WTC11 (cell line): ENCODE results near the gene GPR18. TPM values are rescaled to one million over a fixed set of nuclear protein-coding genes. Genes with fewer than 3 reads are reported as not detected.

Experiments used
- ATF1 ChIP-seq: sonication (generic); formaldehyde crosslinking; IDR thresholded peaks from 2 replicates; pipeline ENCODE4 v1.8.1; 2023; ENCODE audit warnings: mild to moderate bottlenecking, moderate library complexity, missing genetic modification reagents
- FOXK1 ChIP-seq: sonication (generic); formaldehyde crosslinking; IDR thresholded peaks from 2 replicates; pipeline ENCODE4 v1.8.0; 2022; ENCODE audit warnings: mild to moderate bottlenecking, moderate library complexity, missing genetic modification reagents
- GRHL2 ChIP-seq: fragments of 250-450 bp; sonication (Bioruptor Pico); IDR thresholded peaks from 2 replicates; pipeline ENCODE4 v1.8.0; 2022; ENCODE audit warnings: mild to moderate bottlenecking, moderate library complexity; ENCODE audit not compliant: insufficient replicate concordance, severe bottlenecking
- GTF2I ChIP-seq: fragments of 250-450 bp; sonication (Bioruptor Pico); conservative IDR thresholded peaks from 2 replicates; pipeline ENCODE4 v1.4.0; 2021; ENCODE audit warnings: mild to moderate bottlenecking
- IRF2 ChIP-seq: sonication (generic); formaldehyde crosslinking; IDR thresholded peaks from 2 replicates; pipeline ENCODE4 v1.8.0; 2022; ENCODE audit warnings: low read depth, missing genetic modification reagents, borderline replicate concordance
- MYBL2 ChIP-seq: sonication (generic); formaldehyde crosslinking; IDR thresholded peaks from 2 replicates; pipeline ENCODE4 v1.8.1; 2023; ENCODE audit warnings: mild to moderate bottlenecking, moderate library complexity, missing genetic modification reagents
- NFYB ChIP-seq: sonication (generic); formaldehyde crosslinking; conservative IDR thresholded peaks from 2 replicates; pipeline ENCODE4 v1.8.0; 2022; ENCODE audit warnings: low read depth, missing genetic modification reagents
- SMAD4 ChIP-seq: sonication (generic); formaldehyde crosslinking; IDR thresholded peaks from 2 replicates; pipeline ENCODE4 v1.8.0; 2022; ENCODE audit warnings: mild to moderate bottlenecking, missing genetic modification reagents
- ZNF263 ChIP-seq: sonication (generic); formaldehyde crosslinking; IDR thresholded peaks from 2 replicates; pipeline ENCODE4 v1.8.1; 2022; ENCODE audit warnings: low read depth, mild to moderate bottlenecking, moderate library complexity, missing genetic modification reagents
- ZNF317 ChIP-seq: sonication (generic); formaldehyde crosslinking; IDR thresholded peaks from 2 replicates; pipeline ENCODE4 v1.8.1; 2023; ENCODE audit warnings: low read depth, mild to moderate bottlenecking, moderate library complexity, missing genetic modification reagents, borderline replicate concordance
- total RNA-seq: library from RNA; stranded (reverse); gene quantifications from 3 replicates; pipeline ENCODE4 v1.2.3, GENCODE V29; 2021
- TF ChIP-seq, protein P1 (sequence below): sonication (generic); formaldehyde crosslinking; IDR thresholded peaks from 2 replicates; pipeline ENCODE4 v1.8.1; 2023; ENCODE audit warnings: mild to moderate bottlenecking, missing genetic modification reagents, borderline replicate concordance
- TF ChIP-seq, protein P2 (sequence below): sonication (generic); formaldehyde crosslinking; IDR thresholded peaks from 2 replicates; pipeline ENCODE4 v1.8.1; 2022; ENCODE audit warnings: mild to moderate bottlenecking, moderate library complexity, missing genetic modification reagents
- TF ChIP-seq, protein P3 (sequence below): fragments of 250-450 bp; sonication (Bioruptor Pico); IDR thresholded peaks from 2 replicates; pipeline ENCODE4 v1.9.0; 2021; ENCODE audit warnings: mild to moderate bottlenecking, borderline replicate concordance
- TF ChIP-seq, protein P4 (sequence below): sonication (generic); formaldehyde crosslinking; IDR thresholded peaks from 2 replicates; pipeline ENCODE4 v1.8.0; 2023; ENCODE audit warnings: mild to moderate bottlenecking, missing genetic modification reagents
- TF ChIP-seq, protein P5 (sequence below): sonication (generic); formaldehyde crosslinking; IDR thresholded peaks from 2 replicates; pipeline ENCODE4 v1.8.1; 2023; ENCODE audit warnings: mild to moderate bottlenecking, missing genetic modification reagents, moderate library complexity
- TF ChIP-seq, protein P6 (sequence below): fragments of 250-450 bp; sonication (Bioruptor Pico); IDR thresholded peaks from 2 replicates; pipeline ENCODE4 v1.9.0; 2021; ENCODE audit warnings: mild to moderate bottlenecking

GPR18 gene
- total RNA-seq, 1 experiment from 2014 or later = 0.09 TPM

DNA sequence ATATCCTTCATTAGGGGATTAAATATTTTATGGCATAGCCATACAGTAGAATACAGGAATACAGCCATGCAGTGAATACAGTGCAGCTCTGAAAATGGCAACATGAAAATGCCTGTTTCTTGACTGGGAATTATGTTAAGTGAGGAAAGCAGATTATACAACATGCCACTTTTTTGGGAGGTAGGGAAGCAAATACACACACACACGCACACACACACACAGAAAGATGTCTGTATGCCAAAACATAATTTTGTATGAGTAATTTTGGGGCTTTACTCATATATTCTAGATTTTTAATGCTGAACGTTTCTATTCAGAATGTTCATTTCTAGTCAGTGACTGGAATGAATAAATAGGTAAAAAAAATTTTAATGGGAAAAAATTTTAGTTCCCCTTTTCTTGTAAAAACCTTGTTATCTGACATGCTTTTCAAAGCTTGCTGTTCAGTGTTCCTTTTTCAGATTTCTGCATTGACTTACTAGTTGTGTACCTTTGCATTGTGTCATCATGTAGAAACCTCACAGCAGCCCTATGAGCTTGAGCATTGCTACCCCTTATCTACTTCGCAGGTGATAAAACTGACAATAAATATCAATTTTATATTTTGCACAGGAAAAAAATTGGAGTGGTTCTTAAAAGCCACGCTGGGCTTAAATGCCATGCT, 41.2 kb upstream of the GPR18 start (continued):
- TF ChIP-seq, protein P1, sequence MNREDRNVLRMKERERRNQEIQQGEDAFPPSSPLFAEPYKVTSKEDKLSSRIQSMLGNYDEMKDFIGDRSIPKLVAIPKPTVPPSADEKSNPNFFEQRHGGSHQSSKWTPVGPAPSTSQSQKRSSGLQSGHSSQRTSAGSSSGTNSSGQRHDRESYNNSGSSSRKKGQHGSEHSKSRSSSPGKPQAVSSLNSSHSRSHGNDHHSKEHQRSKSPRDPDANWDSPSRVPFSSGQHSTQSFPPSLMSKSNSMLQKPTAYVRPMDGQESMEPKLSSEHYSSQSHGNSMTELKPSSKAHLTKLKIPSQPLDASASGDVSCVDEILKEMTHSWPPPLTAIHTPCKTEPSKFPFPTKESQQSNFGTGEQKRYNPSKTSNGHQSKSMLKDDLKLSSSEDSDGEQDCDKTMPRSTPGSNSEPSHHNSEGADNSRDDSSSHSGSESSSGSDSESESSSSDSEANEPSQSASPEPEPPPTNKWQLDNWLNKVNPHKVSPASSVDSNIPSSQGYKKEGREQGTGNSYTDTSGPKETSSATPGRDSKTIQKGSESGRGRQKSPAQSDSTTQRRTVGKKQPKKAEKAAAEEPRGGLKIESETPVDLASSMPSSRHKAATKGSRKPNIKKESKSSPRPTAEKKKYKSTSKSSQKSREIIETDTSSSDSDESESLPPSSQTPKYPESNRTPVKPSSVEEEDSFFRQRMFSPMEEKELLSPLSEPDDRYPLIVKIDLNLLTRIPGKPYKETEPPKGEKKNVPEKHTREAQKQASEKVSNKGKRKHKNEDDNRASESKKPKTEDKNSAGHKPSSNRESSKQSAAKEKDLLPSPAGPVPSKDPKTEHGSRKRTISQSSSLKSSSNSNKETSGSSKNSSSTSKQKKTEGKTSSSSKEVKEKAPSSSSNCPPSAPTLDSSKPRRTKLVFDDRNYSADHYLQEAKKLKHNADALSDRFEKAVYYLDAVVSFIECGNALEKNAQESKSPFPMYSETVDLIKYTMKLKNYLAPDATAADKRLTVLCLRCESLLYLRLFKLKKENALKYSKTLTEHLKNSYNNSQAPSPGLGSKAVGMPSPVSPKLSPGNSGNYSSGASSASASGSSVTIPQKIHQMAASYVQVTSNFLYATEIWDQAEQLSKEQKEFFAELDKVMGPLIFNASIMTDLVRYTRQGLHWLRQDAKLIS (CRISPR knock-in tag) = no peak
- TF ChIP-seq, protein P2, sequence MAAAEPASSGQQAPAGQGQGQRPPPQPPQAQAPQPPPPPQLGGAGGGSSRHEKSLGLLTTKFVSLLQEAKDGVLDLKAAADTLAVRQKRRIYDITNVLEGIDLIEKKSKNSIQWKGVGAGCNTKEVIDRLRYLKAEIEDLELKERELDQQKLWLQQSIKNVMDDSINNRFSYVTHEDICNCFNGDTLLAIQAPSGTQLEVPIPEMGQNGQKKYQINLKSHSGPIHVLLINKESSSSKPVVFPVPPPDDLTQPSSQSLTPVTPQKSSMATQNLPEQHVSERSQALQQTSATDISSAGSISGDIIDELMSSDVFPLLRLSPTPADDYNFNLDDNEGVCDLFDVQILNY = no peak
- TF ChIP-seq FOXK1 = no peak
- no peak for TF ChIP-seq GTF2I (CRISPR knock-in tag)
- no peak for TF ChIP-seq ZNF263 (CRISPR knock-in tag)
- TF ChIP-seq MYBL2 (CRISPR knock-in tag) = no peak
- no peak for TF ChIP-seq IRF2
- no peak for TF ChIP-seq SMAD4 (CRISPR knock-in tag)
- TF ChIP-seq NFYB (CRISPR knock-in tag) = no peak
- no peak for TF ChIP-seq ZNF317 (CRISPR knock-in tag)
- TF ChIP-seq, protein P3, sequence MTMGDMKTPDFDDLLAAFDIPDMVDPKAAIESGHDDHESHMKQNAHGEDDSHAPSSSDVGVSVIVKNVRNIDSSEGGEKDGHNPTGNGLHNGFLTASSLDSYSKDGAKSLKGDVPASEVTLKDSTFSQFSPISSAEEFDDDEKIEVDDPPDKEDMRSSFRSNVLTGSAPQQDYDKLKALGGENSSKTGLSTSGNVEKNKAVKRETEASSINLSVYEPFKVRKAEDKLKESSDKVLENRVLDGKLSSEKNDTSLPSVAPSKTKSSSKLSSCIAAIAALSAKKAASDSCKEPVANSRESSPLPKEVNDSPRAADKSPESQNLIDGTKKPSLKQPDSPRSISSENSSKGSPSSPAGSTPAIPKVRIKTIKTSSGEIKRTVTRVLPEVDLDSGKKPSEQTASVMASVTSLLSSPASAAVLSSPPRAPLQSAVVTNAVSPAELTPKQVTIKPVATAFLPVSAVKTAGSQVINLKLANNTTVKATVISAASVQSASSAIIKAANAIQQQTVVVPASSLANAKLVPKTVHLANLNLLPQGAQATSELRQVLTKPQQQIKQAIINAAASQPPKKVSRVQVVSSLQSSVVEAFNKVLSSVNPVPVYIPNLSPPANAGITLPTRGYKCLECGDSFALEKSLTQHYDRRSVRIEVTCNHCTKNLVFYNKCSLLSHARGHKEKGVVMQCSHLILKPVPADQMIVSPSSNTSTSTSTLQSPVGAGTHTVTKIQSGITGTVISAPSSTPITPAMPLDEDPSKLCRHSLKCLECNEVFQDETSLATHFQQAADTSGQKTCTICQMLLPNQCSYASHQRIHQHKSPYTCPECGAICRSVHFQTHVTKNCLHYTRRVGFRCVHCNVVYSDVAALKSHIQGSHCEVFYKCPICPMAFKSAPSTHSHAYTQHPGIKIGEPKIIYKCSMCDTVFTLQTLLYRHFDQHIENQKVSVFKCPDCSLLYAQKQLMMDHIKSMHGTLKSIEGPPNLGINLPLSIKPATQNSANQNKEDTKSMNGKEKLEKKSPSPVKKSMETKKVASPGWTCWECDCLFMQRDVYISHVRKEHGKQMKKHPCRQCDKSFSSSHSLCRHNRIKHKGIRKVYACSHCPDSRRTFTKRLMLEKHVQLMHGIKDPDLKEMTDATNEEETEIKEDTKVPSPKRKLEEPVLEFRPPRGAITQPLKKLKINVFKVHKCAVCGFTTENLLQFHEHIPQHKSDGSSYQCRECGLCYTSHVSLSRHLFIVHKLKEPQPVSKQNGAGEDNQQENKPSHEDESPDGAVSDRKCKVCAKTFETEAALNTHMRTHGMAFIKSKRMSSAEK = no peak
- TF ChIP-seq, protein P4, sequence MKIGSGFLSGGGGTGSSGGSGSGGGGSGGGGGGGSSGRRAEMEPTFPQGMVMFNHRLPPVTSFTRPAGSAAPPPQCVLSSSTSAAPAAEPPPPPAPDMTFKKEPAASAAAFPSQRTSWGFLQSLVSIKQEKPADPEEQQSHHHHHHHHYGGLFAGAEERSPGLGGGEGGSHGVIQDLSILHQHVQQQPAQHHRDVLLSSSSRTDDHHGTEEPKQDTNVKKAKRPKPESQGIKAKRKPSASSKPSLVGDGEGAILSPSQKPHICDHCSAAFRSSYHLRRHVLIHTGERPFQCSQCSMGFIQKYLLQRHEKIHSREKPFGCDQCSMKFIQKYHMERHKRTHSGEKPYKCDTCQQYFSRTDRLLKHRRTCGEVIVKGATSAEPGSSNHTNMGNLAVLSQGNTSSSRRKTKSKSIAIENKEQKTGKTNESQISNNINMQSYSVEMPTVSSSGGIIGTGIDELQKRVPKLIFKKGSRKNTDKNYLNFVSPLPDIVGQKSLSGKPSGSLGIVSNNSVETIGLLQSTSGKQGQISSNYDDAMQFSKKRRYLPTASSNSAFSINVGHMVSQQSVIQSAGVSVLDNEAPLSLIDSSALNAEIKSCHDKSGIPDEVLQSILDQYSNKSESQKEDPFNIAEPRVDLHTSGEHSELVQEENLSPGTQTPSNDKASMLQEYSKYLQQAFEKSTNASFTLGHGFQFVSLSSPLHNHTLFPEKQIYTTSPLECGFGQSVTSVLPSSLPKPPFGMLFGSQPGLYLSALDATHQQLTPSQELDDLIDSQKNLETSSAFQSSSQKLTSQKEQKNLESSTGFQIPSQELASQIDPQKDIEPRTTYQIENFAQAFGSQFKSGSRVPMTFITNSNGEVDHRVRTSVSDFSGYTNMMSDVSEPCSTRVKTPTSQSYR (CRISPR knock-in tag) = no peak
- no peak for TF ChIP-seq ATF1 (CRISPR knock-in tag)
- TF ChIP-seq, protein P5, sequence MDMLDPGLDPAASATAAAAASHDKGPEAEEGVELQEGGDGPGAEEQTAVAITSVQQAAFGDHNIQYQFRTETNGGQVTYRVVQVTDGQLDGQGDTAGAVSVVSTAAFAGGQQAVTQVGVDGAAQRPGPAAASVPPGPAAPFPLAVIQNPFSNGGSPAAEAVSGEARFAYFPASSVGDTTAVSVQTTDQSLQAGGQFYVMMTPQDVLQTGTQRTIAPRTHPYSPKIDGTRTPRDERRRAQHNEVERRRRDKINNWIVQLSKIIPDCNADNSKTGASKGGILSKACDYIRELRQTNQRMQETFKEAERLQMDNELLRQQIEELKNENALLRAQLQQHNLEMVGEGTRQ (CRISPR knock-in tag) = no peak
- no peak for TF ChIP-seq GRHL2
- TF ChIP-seq, protein P6, sequence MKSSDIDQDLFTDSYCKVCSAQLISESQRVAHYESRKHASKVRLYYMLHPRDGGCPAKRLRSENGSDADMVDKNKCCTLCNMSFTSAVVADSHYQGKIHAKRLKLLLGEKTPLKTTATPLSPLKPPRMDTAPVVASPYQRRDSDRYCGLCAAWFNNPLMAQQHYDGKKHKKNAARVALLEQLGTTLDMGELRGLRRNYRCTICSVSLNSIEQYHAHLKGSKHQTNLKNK (CRISPR knock-in tag) = no peak
- TF ChIP-seq, all 79 proteins: peak for 0
